ENCODE results near the gene DUSP5.

DUSP5 gene

DNA sequence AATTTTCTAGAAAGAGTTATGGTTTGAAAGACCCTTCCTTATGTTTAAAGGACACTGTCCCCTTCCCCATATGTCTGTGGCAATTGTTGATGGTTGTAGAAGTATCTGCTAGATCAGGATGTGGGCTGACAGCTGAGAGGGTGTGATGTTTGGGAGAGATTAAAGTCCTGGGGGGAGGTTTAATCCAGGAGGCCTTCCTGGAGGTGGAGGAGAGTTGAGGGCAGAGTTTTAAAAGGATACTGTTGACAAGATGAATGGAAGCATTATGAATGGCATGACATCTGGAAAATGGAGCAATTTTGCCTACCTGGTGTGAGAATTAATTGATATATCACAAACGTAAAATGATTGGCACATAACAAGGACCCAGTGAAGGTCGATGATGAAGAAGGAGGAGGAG is 36.9 kb downstream of the DUSP5 start:
- Mint-ChIP-seq H3K27me3 (no peaks in the 10 kb centered on the region), H3K36me3 (no peaks in the 10 kb centered on the region), H3K4me1 (peaks cover 42% of the 10 kb centered on the region), H3K9me3 (no peaks in the 10 kb centered on the region), H3K27ac (peak overlapping the region; percentile 85), H3K4me3 (peak overlapping the region; percentile 8)

GRCh38 chr10:110535958-110536891 is 38.5 kb downstream of the DUSP5 start:
- no peaks in the 10 kb centered on the region for H3K36me3 Mint-ChIP-seq
- H3K27me3 Mint-ChIP-seq, result no peaks in the 10 kb centered on the region
- peaks cover 37% of the 10 kb centered on the region for H3K4me1 Mint-ChIP-seq
- H3K4me3 Mint-ChIP-seq, result peak overlapping the region; percentile 58
- no peaks in the 10 kb centered on the region for H3K9me3 Mint-ChIP-seq
- peak overlapping the region; percentile 83 for H3K27ac Mint-ChIP-seq

DNA sequence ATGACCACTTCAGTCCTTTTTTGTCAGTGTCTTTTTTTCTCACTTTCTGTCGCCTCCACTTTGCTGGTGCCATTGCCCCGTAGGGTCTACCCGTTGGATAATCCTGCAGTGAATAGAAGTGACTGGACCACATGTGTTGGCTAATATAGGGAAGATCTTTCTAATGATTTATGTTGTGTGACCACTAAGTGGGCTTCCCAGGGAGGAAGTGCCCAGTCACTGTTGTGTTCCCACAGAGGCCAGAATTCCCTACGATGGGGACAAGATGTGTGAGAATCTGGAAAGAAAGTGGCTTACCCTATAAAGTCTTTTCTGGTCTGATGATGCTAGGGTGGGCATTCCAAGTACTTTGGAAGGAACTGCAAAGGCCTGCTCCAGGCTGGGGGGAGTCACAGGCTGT is 41.4 kb downstream of the DUSP5 start:
- no peaks in the 10 kb centered on the region for H3K9me3 Mint-ChIP-seq
- no peak overlapping the region for H3K4me3 Mint-ChIP-seq
- no peaks in the 10 kb centered on the region for H3K27me3 Mint-ChIP-seq
- H3K27ac Mint-ChIP-seq, result no peak overlapping the region
- H3K4me1 Mint-ChIP-seq, result peaks cover 33% of the 10 kb centered on the region
- no peaks in the 10 kb centered on the region for H3K36me3 Mint-ChIP-seq

GRCh38 chr10:110540031-110540430 is 42.3 kb downstream of the DUSP5 start:
- Mint-ChIP-seq H3K36me3 (no peaks in the 10 kb centered on the region), H3K9me3 (no peaks in the 10 kb centered on the region), H3K4me3 (no peak overlapping the region), H3K4me1 (peaks cover 24% of the 10 kb centered on the region), H3K27ac (peak overlapping the region; percentile 66), H3K27me3 (no peaks in the 10 kb centered on the region)

DNA sequence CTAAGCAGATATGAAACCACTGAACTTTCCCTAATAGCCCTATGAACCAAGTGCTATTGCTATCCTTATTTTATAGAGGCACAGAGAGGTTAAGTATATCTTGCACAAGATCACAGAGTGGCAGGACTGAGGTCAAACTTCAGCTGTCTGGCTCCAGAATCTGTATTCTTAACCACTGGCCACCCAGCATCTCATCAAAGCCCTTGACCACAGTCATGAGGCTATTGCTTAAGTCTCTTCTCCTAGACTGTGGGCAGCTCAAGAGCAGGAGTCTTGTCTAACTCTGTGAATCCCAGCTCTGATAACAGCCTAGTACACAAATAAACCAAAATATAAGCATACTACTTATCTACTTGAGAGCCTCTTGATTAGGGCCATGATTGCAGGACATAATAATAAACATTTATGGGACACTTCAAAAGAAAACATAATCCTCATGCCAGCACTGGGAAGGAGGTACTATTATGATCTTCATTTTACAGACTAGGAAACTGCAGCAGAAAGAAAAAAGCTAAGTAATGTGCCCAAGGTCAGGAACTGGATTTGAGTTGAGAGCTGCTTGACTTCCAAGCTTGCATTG is 47.3 kb downstream of the DUSP5 start:
- no peak overlapping the region for H3K4me3 Mint-ChIP-seq
- H3K4me1 Mint-ChIP-seq, result peaks cover 13% of the 10 kb centered on the region
- no peaks in the 10 kb centered on the region for H3K36me3 Mint-ChIP-seq
- no peaks in the 10 kb centered on the region for H3K9me3 Mint-ChIP-seq
- H3K27ac Mint-ChIP-seq, result no peak overlapping the region
- H3K27me3 Mint-ChIP-seq, result peaks cover 1% of the 10 kb centered on the region

DNA sequence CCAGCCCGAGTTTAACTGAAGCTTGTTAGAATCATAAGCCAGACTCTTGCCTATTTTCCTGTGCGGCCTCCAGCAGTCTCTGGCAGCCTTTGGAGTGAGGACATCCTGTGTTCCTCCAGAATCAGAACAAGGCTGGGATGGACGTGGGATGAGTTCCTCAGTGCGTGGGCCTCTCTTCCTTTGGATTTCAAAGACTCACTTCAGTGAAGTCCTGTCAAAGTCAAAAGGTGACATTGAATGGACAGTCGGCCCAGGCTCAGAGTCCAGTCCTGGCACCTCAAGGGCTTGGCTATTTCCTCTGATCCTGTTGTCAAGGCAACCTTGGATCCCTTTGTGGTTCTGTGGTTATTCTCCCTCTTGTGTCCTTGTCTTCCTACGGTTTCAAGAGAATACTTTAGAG is 48.4 kb downstream of the DUSP5 start:
- H3K4me3 Mint-ChIP-seq, result no peak overlapping the region
- peaks cover 3% of the 10 kb centered on the region for H3K27me3 Mint-ChIP-seq
- H3K9me3 Mint-ChIP-seq, result no peaks in the 10 kb centered on the region
- no peak overlapping the region for H3K27ac Mint-ChIP-seq
- H3K36me3 Mint-ChIP-seq, result no peaks in the 10 kb centered on the region
- peaks cover 11% of the 10 kb centered on the region for H3K4me1 Mint-ChIP-seq

- H3K4me1 Mint-ChIP-seq, result peaks cover 11% of the 10 kb centered on the region
- no peak overlapping the region for H3K4me3 Mint-ChIP-seq
- H3K36me3 Mint-ChIP-seq, result no peaks in the 10 kb centered on the region
- H3K27ac Mint-ChIP-seq, result no peak overlapping the region
- no peaks in the 10 kb centered on the region for H3K9me3 Mint-ChIP-seq
- H3K27me3 Mint-ChIP-seq, result peaks cover 3% of the 10 kb centered on the region
Observed at GRCh38 chr10:110546499-110547110, 48.9 kb downstream of the DUSP5 start.

- Mint-ChIP-seq H3K27ac (peak overlapping the region; percentile 53), H3K36me3 (no peaks in the 10 kb centered on the region), H3K4me3 (no peak overlapping the region), H3K4me1 (peaks cover 11% of the 10 kb centered on the region), H3K9me3 (no peaks in the 10 kb centered on the region), H3K27me3 (peaks cover 3% of the 10 kb centered on the region)
Observed at GRCh38 chr10:110547139-110547761, 49.5 kb downstream of the DUSP5 start.

DNA sequence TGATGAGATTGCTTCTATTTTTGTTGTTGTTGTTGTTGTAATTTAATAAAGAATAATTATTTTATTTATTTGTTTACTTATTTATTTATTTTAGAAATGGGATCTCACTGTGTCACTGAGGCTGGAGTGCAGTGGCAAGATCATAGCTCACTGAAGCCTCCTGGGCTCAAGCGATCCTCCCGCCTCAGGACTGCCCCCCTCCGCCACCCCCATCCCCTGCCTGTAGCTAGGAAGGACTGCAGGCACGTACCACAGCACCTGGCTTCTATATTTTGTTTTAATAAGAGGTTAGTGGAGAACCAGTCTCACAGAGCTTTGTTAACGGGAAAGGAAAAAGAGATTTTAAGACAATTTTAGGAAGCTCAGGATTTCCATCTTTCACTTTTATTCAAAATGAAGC is 50.3 kb downstream of the DUSP5 start:
- Mint-ChIP-seq H3K36me3 (no peaks in the 10 kb centered on the region), H3K9me3 (no peaks in the 10 kb centered on the region), H3K4me3 (no peak overlapping the region), H3K4me1 (peaks cover 11% of the 10 kb centered on the region), H3K27me3 (peaks cover 3% of the 10 kb centered on the region), H3K27ac (no peak overlapping the region)

DNA sequence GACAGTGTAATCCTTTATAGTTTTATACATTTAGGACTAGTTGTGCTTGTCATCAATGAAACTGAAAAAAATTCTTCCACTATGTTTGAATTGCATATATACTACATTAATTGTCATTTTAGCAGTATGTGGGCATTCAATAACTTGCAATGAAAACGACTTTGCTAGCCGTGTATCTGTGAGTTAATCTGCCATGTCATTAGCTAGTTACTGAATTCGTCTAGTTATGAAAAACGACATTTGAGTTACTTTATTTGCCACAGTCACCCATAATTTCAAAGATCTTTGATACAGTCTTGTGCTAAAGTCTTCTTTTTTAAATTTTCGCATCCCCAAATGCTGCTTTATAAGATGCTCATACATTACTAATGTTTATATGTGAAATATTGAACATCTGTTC is 51.5 kb downstream of the DUSP5 start:
- peaks cover 11% of the 10 kb centered on the region for H3K4me1 Mint-ChIP-seq
- no peaks in the 10 kb centered on the region for H3K9me3 Mint-ChIP-seq
- no peak overlapping the region for H3K4me3 Mint-ChIP-seq
- peaks cover 3% of the 10 kb centered on the region for H3K27me3 Mint-ChIP-seq
- no peak overlapping the region for H3K27ac Mint-ChIP-seq
- no peaks in the 10 kb centered on the region for H3K36me3 Mint-ChIP-seq

DNA sequence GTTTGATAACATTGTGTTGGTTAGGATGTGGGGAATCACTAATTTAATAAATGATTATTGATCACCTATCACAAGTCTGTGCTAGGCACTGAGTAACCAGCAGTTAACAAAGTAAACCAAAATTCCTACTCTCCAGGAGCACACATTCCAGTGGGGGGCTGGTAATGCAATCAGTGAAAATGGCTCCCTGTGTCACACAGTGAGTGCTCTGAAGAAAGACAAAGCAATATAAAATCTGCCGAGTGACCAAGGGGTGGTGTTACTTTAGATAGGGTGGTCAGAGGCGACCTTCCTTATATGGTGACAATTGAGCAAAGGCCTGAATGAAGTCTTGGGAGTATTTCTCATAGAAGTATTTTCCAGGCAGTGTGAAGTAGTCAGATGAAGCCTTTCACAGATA is 56.2 kb downstream of the DUSP5 start:
- H3K36me3 Mint-ChIP-seq, result no peaks in the 10 kb centered on the region
- peaks cover 5% of the 10 kb centered on the region for H3K27me3 Mint-ChIP-seq
- peaks cover 6% of the 10 kb centered on the region for H3K4me1 Mint-ChIP-seq
- H3K4me3 Mint-ChIP-seq, result no peak overlapping the region
- H3K9me3 Mint-ChIP-seq, result no peaks in the 10 kb centered on the region
- no peak overlapping the region for H3K27ac Mint-ChIP-seq

GRCh38 chr10:110556296-110556695 is 58.6 kb downstream of the DUSP5 start:
- no peak overlapping the region for H3K27ac Mint-ChIP-seq
- no peaks in the 10 kb centered on the region for H3K36me3 Mint-ChIP-seq
- peaks cover 2% of the 10 kb centered on the region for H3K27me3 Mint-ChIP-seq
- no peak overlapping the region for H3K4me3 Mint-ChIP-seq
- H3K9me3 Mint-ChIP-seq, result no peaks in the 10 kb centered on the region
- H3K4me1 Mint-ChIP-seq, result peaks cover 6% of the 10 kb centered on the region

GRCh38 chr10:110556969-110557601 is 59.4 kb downstream of the DUSP5 start:
- H3K27ac Mint-ChIP-seq, result peak overlapping the region; percentile 66
- peaks cover 3% of the 10 kb centered on the region for H3K27me3 Mint-ChIP-seq

DNA sequence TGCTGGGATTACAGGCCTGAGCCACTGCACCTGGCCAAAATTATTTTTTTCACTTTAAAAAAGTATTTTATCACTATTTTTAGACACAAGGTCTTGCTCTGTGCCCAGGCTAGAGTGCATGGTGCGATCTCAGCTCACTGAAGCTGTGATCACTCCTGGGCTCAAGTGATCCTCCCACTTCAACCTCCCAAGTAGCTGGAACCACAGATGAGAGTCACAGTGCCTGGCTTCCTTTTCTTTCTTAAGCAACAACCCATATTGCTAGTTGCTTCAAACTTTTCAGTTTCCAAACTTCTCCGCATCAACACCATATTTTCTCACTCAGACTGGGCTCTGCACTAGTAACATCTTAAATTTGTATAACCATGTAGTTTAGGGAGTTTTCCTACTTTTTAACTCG is 60.3 kb downstream of the DUSP5 start:
- H3K4me3 Mint-ChIP-seq, result no peak overlapping the region
- no peaks in the 10 kb centered on the region for H3K9me3 Mint-ChIP-seq
- peaks cover 3% of the 10 kb centered on the region for H3K27me3 Mint-ChIP-seq
- H3K36me3 Mint-ChIP-seq, result no peaks in the 10 kb centered on the region
- no peak overlapping the region for H3K27ac Mint-ChIP-seq
- H3K4me1 Mint-ChIP-seq, result peaks cover 6% of the 10 kb centered on the region

More at GRCh38 chr10:110556969-110557601, 59.4 kb downstream of the DUSP5 start:
- H3K36me3 Mint-ChIP-seq, result no peaks in the 10 kb centered on the region
- no peak overlapping the region for H3K4me3 Mint-ChIP-seq
- no peaks in the 10 kb centered on the region for H3K9me3 Mint-ChIP-seq
- H3K4me1 Mint-ChIP-seq, result peaks cover 6% of the 10 kb centered on the region

DNA sequence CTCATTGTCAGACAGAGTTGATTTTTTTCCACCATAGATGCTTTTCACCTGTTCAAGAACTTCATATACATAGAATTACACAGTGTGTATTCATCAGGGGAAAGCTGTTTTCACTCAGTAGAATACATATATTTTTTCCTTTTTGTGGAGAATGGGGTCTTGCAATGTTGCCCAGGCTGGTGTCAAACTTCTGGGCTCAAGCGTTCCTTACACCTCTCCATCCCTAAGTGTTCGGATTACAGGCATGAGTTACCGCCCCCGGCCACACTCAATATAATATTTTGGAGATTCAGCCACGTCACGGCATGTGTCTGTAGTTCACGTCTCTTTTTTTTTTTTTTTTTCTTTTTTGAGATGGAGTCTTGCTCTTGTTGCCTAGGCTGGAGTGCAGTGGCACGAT is 62.3 kb downstream of the DUSP5 start:
- Mint-ChIP-seq H3K4me1 (peaks cover 6% of the 10 kb centered on the region), H3K36me3 (no peaks in the 10 kb centered on the region), H3K9me3 (no peaks in the 10 kb centered on the region), H3K4me3 (no peak overlapping the region), H3K27me3 (peaks cover 8% of the 10 kb centered on the region), H3K27ac (no peak overlapping the region)
